ENCODE results near the gene LRRC10. TPM values are rescaled to one million over a fixed set of nuclear protein-coding genes. Genes with fewer than 3 reads are reported as not detected.
A peak's percentile ranks its signal among the peaks of the same experiment; 100 is the strongest.
"Not testable (repeated sequence)": the region's sequence is repeated elsewhere in the genome, so short reads cannot be mapped to it uniquely, and the experiment has no call there.

LRRC10 gene
- total RNA-seq, 1 experiment from 2014 or later, result not detected

- DNase-seq (ENCODE audit: extremely low read depth, low read depth), result no peak
These were observed 9.4 kb upstream of the LRRC10 start for GRCh38 chr12:69620077-69620476.

- no peak for DNase-seq (ENCODE audit: extremely low read depth, low read depth)
These were observed 8.3 kb upstream of the LRRC10 start for GRCh38 chr12:69619050-69619449.

GRCh38 chr12:69616025-69616424 is 5.3 kb upstream of the LRRC10 start:
- no peak for DNase-seq (ENCODE audit: extremely low read depth, low read depth)

- DNase-seq (ENCODE audit: extremely low read depth, low read depth), result no peak
These were observed 2.6 kb upstream of the LRRC10 start for GRCh38 chr12:69613351-69613750.

- DNase-seq (ENCODE audit: extremely low read depth, low read depth), result no peak
These were observed 581 bp downstream of the LRRC10 start for GRCh38 chr12:69610126-69610525.

- DNase-seq (ENCODE audit: extremely low read depth, low read depth), result no peak
These were observed 2.6 kb downstream of the LRRC10 start for GRCh38 chr12:69608114-69608513.

GRCh38 chr12:69604275-69604674 is 6.4 kb downstream of the LRRC10 start:
- not testable (repeated sequence) for DNase-seq (ENCODE audit: extremely low read depth, low read depth)

- not testable (repeated sequence) for DNase-seq (ENCODE audit: extremely low read depth, low read depth)
These were observed 7.2 kb downstream of the LRRC10 start for GRCh38 chr12:69603556-69603955.

- no peak for DNase-seq (ENCODE audit: extremely low read depth, low read depth)
These were observed 7.8 kb downstream of the LRRC10 start for GRCh38 chr12:69602954-69603353.

GRCh38 chr12:69601962-69602685 is 8.6 kb downstream of the LRRC10 start:
- no peak for DNase-seq (ENCODE audit: extremely low read depth, low read depth)

- DNase-seq (ENCODE audit: extremely low read depth, low read depth), result no peak
These were observed 9.9 kb downstream of the LRRC10 start for GRCh38 chr12:69600804-69601203.

- DNase-seq (ENCODE audit: extremely low read depth, low read depth), result no peak
These were observed 12.4 kb downstream of the LRRC10 start for GRCh38 chr12:69598174-69598753.

- DNase-seq (ENCODE audit: extremely low read depth, low read depth), result no peak
These were observed 15.0 kb downstream of the LRRC10 start for GRCh38 chr12:69595689-69596088.

GRCh38 chr12:69589082-69589481 is 21.6 kb downstream of the LRRC10 start:
- DNase-seq (ENCODE audit: extremely low read depth, low read depth), result no peak

GRCh38 chr12:69588527-69588926 is 22.2 kb downstream of the LRRC10 start:
- no peak for DNase-seq (ENCODE audit: extremely low read depth, low read depth)

- peak; percentile 95 for DNase-seq (ENCODE audit: extremely low read depth, low read depth)
These were observed 25.3 kb downstream of the LRRC10 start, which contains the start of gene CCT2 for GRCh38 chr12:69585189-69586062. Gene CCT2 (plus strand): TSS chr12:69585459. CDS start chr12:69585522, 63 bp downstream.

GRCh38 chr12:69583203-69583602 is 27.5 kb downstream of the LRRC10 start:
- no peak for DNase-seq (ENCODE audit: extremely low read depth, low read depth)

GRCh38 chr12:69580074-69580473 is 30.6 kb downstream of the LRRC10 start:
- no peak for DNase-seq (ENCODE audit: extremely low read depth, low read depth)

GRCh38 chr12:69579029-69579428 is 31.7 kb downstream of the LRRC10 start:
- DNase-seq (ENCODE audit: extremely low read depth, low read depth), result no peak

- DNase-seq (ENCODE audit: extremely low read depth, low read depth), result no peak
These were observed 32.4 kb downstream of the LRRC10 start for GRCh38 chr12:69578283-69578682.

- no peak for DNase-seq (ENCODE audit: extremely low read depth, low read depth)
These were observed 35.4 kb downstream of the LRRC10 start for GRCh38 chr12:69575346-69575745.

Measured in NCI-H460 (cell line).